ENCODE data around the gene PRICKLE3.

DNA sequence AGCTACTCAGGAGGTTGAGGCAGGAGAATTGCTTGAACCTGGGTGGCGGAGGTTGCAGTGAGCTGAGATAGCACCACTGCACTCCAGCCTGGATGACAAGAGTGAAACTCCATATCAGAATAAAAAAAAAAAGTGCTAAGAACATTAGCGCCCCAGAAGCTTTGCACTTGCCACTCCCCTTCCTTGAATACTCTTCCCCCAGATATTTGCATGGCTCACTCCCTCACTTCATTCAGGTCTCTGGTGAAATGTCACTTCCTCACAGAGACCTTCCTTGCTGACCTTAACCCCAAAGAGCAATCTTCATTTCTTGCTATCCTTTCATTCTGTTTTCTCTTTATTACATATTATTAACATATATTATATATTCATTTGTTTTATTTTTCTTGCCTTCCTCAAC is 35.7 kb upstream of the PRICKLE3 start:
- TF ChIP-seq MXI1 (IDR thresholded peaks at IDR 0.05; ENCODE audit: borderline replicate concordance, low read depth, low read length) (no peak), POLR2A (IDR thresholded peaks at IDR 0.05; ENCODE audit: low read depth, low read length) (no peak), CHD1 (IDR thresholded peaks at IDR 0.05; ENCODE audit: low read depth, low read length) (no peak), RCOR1 (IDR thresholded peaks at IDR 0.05; ENCODE audit: insufficient replicate concordance, low read length) (no peak), MAZ (IDR thresholded peaks at IDR 0.05; ENCODE audit: borderline replicate concordance, low read depth, low read length) (no peak)
- TF ChIP-seq, protein P1, sequence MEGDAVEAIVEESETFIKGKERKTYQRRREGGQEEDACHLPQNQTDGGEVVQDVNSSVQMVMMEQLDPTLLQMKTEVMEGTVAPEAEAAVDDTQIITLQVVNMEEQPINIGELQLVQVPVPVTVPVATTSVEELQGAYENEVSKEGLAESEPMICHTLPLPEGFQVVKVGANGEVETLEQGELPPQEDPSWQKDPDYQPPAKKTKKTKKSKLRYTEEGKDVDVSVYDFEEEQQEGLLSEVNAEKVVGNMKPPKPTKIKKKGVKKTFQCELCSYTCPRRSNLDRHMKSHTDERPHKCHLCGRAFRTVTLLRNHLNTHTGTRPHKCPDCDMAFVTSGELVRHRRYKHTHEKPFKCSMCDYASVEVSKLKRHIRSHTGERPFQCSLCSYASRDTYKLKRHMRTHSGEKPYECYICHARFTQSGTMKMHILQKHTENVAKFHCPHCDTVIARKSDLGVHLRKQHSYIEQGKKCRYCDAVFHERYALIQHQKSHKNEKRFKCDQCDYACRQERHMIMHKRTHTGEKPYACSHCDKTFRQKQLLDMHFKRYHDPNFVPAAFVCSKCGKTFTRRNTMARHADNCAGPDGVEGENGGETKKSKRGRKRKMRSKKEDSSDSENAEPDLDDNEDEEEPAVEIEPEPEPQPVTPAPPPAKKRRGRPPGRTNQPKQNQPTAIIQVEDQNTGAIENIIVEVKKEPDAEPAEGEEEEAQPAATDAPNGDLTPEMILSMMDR (conservative IDR thresholded peaks at IDR 0.05; ENCODE audit: low read depth, low read length) = no peak
- TF ChIP-seq, protein P2, sequence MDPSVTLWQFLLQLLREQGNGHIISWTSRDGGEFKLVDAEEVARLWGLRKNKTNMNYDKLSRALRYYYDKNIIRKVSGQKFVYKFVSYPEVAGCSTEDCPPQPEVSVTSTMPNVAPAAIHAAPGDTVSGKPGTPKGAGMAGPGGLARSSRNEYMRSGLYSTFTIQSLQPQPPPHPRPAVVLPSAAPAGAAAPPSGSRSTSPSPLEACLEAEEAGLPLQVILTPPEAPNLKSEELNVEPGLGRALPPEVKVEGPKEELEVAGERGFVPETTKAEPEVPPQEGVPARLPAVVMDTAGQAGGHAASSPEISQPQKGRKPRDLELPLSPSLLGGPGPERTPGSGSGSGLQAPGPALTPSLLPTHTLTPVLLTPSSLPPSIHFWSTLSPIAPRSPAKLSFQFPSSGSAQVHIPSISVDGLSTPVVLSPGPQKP (IDR thresholded peaks at IDR 0.05; ENCODE audit: borderline replicate concordance, low read depth, low read length) = no peak
- TF ChIP-seq, protein P3, sequence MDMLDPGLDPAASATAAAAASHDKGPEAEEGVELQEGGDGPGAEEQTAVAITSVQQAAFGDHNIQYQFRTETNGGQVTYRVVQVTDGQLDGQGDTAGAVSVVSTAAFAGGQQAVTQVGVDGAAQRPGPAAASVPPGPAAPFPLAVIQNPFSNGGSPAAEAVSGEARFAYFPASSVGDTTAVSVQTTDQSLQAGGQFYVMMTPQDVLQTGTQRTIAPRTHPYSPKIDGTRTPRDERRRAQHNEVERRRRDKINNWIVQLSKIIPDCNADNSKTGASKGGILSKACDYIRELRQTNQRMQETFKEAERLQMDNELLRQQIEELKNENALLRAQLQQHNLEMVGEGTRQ (IDR thresholded peaks at IDR 0.05; ENCODE audit: low read depth, low read length) = no peak
